Stimulated activated CD4-positive, alpha-beta T cell treated with anti-CD3 and anti-CD28 coated beads, Interleukin-12 subunit alpha, Interleukin-12 subunit beta, amount 100 ng/mL, for 48 hours (primary cell): ENCODE measurements around the gene TNFAIP8L1.

Experiments
- DNase-seq, 3 donors: peaks; one replicate each; pipeline ENCODE4 v3.0.0-alpha.2; 2020; ENCODE audit warnings: low read depth in 2 of 3, low spot score in 1 of 3

TNFAIP8L1 gene

GRCh38 chr19:4699826-4700692, 60.7 kb downstream of the TNFAIP8L1 start:
- DNase-seq, result no peak

GRCh38 chr19:4700693-4700970, 61.3 kb downstream of the TNFAIP8L1 start:
- DNase-seq, result no peak

GRCh38 chr19:4701557-4701956, 62.2 kb downstream of the TNFAIP8L1 start:
- no peak for DNase-seq

- no peak for DNase-seq
Measured at GRCh38 chr19:4702764-4703163, 63.4 kb downstream of the TNFAIP8L1 start.

GRCh38 chr19:4703671-4704316, 64.5 kb downstream of the TNFAIP8L1 start:
- no peak for DNase-seq

- no peak for DNase-seq
Measured at GRCh38 chr19:4704317-4704673, 65.0 kb downstream of the TNFAIP8L1 start.
